Astrocyte (in vitro differentiated cells and primary cell): ENCODE data around the gene DIP2C.

Experiments
- EZH2 ChIP-seq: IDR thresholded peaks from 2 replicates; pipeline ENCODE4 v1.6.1; 2012; ENCODE audit warnings: mild to moderate bottlenecking, low read length, inconsistent platforms; ENCODE audit not compliant: insufficient read depth
- TF ChIP-seq, protein P1 (sequence below): IDR thresholded peaks from 2 replicates; pipeline ENCODE4 v1.5.1; 2011; ENCODE audit warnings: low read depth, mild to moderate bottlenecking, inconsistent platforms, low read length, moderate library complexity; ENCODE audit not compliant: insufficient read depth

DNA sequence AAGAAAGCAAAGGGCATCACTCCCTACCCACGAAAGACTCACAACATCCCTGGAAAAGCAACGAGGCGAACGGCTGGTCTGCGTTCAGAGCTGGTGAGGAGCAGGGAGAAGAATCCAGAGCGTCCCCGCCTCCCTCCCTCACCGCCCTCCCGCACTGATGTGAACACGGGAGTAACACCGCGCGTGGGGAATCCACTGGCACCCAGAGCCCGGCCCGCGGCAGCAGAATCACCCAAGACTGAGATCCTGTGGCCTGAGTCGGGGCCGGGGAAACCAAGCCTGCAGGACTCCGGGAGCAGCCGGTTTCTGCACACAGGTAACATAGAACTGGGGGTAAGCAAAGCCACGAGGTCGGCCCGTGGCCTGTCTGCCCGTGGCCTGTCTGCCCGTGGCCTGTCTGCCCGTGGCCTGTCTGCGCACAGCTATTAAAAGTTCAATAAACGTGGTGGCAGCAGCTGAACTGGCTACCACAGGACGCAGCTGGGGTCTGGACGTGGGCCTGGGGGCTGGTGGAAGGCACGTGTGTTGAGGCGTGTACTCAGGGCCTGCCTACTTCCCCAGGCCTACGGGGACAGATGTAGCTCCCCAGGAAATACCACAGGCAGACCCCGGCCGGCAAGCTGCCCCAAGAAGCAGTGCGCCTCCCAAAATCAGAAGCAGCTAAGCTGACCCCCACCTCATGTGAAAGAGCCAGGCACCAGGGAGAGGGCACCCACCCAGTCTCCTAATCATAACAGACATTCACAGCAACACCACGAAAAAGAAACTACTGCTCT lies 23.0 kb downstream of the DIP2C start:
- TF ChIP-seq, protein P1, sequence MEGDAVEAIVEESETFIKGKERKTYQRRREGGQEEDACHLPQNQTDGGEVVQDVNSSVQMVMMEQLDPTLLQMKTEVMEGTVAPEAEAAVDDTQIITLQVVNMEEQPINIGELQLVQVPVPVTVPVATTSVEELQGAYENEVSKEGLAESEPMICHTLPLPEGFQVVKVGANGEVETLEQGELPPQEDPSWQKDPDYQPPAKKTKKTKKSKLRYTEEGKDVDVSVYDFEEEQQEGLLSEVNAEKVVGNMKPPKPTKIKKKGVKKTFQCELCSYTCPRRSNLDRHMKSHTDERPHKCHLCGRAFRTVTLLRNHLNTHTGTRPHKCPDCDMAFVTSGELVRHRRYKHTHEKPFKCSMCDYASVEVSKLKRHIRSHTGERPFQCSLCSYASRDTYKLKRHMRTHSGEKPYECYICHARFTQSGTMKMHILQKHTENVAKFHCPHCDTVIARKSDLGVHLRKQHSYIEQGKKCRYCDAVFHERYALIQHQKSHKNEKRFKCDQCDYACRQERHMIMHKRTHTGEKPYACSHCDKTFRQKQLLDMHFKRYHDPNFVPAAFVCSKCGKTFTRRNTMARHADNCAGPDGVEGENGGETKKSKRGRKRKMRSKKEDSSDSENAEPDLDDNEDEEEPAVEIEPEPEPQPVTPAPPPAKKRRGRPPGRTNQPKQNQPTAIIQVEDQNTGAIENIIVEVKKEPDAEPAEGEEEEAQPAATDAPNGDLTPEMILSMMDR: no peak
- no peak for TF ChIP-seq EZH2
